Peyer's patch (tissue), 4 donors: ENCODE data around the gene TEKTIP1. TPM values are rescaled to one million over a fixed set of nuclear protein-coding genes. Genes with fewer than 3 reads are reported as not detected.
"Not testable (repeated sequence)": the region's sequence is repeated elsewhere in the genome, so short reads cannot be mapped to it uniquely, and the experiment has no call there.

Source experiments
- DNase-seq, 3 donors: peaks; one replicate each; pipeline ENCODE4 v3.0.0-alpha.2; 2017 to 2019
- H3K27ac ChIP-seq, 4 donors: fragments of 200-600 bp; sonication (generic); one replicate each; pipeline ENCODE4 v1.5.1; 2016 to 2019
- H3K27me3 ChIP-seq, 2 donors: fragments of 200-600 bp; sonication (generic); one replicate each; pipeline ENCODE4 v1.5.1; 2019
- H3K36me3 ChIP-seq, 3 donors: fragments of 200-600 bp; sonication (generic); one replicate each; pipeline ENCODE4 v1.5.1; 2016 to 2019
- H3K4me1 ChIP-seq, 4 donors: fragments of 200-600 bp; sonication (generic); one replicate each; pipeline ENCODE4 v1.5.1; 2016 to 2019
- H3K4me3 ChIP-seq, 4 donors: fragments of 200-600 bp; sonication (generic); 1 replicate in 3 of 4; 2 replicates in 1 of 4; pipeline ENCODE4 v1.5.1; 2016 to 2019; ENCODE audit warnings: mild to moderate bottlenecking in 1 of 4
- H3K9me3 ChIP-seq, 4 donors: fragments of 200-600 bp; sonication (generic); one replicate each; pipeline ENCODE4 v1.5.1; 2016 to 2019; ENCODE audit warnings: mild to moderate bottlenecking in 1 of 4
- POLR2A ChIP-seq, 2 donors: fragments of 450-650 bp; IDR thresholded peaks; one replicate each; pipeline ENCODE4 v1.5.1; 2017; ENCODE audit warnings: antibody characterized with exemption in 2 of 2, mild to moderate bottlenecking in 2 of 2, moderate library complexity in 2 of 2
- total RNA-seq, 4 donors: library from RNA; depleted of rRNA; stranded (reverse); fragments of >200 nt; gene quantifications; one replicate each; pipeline ENCODE4 v1.1.0, GENCODE V29; 2016
- TF ChIP-seq, protein P1 (sequence below), 6 experiments: fragments of 450-650 bp in 4 of 6; fragments of 200-600 bp in 2 of 6; sonication (generic) in 1 of 6; IDR thresholded peaks; one replicate each; pipeline ENCODE4 v1.5.1; 2017 to 2019; ENCODE audit warnings: antibody characterized with exemption in 6 of 6, mild to moderate bottlenecking in 3 of 6, moderate library complexity in 1 of 6

The TEKTIP1 gene
- total RNA-seq, 4 donors from 2014 or later: 1.8 to 11.1 (median 2.4) TPM; not detected in 1

DNA sequence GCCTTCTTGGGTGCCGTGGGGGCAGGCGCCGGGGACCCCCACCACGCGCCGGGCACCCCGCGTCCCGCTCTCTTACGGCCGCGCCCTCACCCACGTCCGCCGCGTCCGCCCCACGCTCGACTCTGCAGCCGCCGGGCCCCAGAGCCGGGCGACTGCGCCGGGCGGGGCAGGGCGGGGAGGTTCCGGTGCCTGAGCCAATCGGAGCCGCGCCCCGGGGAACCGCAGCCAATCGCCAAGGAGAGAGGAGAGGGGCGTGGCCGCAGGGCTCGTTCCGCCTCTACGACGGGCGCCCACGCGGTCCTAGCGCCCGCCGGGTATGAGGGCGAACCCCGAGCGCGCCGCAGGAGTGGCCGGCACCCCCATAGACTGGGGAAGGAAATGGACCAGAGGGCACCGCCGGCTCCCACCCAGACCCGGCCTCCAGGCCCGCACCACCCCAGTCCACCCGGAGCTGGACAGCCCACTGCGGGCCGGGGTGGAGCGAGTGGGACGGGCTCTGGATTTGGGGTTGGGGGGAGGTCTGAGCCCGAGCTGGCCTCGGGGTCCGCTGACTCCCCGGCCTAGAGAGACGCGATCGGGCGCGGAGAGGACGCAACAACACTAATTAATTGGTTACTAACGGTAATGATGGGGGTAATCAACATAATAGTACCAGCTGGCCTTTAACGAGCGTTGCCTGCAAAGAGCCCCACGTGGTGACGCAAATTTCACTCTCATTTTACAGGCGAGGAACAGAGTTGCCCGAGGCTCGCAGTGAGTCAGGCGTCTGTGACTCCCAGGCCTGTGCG, 18.7 kb downstream of the TEKTIP1 start, which contains the start of gene MFSD12:
Gene MFSD12, minus strand, starts transcription at position 126 of the 788 bp plus-strand sequence. CDS start 183 bp downstream, outside the sequence.
- Histone ChIP-seq H3K9me3 (no peaks in the 10 kb centered on the region), H3K4me1 (peaks cover 4 to 48% (median 25%) of the 10 kb centered on the region in 4 donors), H3K27ac (peak within 1 kb of the TSS; percentile 79 to 90 (median 85)), H3K27me3 (no peaks in the 10 kb centered on the region), H3K4me3 (peak within 1 kb of the TSS; percentile 87 to 100 (median 96)), H3K36me3 (no peaks in the 10 kb centered on the region)
- TF ChIP-seq, protein P1, sequence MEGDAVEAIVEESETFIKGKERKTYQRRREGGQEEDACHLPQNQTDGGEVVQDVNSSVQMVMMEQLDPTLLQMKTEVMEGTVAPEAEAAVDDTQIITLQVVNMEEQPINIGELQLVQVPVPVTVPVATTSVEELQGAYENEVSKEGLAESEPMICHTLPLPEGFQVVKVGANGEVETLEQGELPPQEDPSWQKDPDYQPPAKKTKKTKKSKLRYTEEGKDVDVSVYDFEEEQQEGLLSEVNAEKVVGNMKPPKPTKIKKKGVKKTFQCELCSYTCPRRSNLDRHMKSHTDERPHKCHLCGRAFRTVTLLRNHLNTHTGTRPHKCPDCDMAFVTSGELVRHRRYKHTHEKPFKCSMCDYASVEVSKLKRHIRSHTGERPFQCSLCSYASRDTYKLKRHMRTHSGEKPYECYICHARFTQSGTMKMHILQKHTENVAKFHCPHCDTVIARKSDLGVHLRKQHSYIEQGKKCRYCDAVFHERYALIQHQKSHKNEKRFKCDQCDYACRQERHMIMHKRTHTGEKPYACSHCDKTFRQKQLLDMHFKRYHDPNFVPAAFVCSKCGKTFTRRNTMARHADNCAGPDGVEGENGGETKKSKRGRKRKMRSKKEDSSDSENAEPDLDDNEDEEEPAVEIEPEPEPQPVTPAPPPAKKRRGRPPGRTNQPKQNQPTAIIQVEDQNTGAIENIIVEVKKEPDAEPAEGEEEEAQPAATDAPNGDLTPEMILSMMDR (IDR thresholded peaks at IDR 0.05): peak in 1 of 6 experiments; percentile 0
- peak; percentile 73 to 84 for TF ChIP-seq POLR2A (IDR thresholded peaks at IDR 0.05)
- peak; percentile 89 to 98 (median 97) for DNase-seq

DNA sequence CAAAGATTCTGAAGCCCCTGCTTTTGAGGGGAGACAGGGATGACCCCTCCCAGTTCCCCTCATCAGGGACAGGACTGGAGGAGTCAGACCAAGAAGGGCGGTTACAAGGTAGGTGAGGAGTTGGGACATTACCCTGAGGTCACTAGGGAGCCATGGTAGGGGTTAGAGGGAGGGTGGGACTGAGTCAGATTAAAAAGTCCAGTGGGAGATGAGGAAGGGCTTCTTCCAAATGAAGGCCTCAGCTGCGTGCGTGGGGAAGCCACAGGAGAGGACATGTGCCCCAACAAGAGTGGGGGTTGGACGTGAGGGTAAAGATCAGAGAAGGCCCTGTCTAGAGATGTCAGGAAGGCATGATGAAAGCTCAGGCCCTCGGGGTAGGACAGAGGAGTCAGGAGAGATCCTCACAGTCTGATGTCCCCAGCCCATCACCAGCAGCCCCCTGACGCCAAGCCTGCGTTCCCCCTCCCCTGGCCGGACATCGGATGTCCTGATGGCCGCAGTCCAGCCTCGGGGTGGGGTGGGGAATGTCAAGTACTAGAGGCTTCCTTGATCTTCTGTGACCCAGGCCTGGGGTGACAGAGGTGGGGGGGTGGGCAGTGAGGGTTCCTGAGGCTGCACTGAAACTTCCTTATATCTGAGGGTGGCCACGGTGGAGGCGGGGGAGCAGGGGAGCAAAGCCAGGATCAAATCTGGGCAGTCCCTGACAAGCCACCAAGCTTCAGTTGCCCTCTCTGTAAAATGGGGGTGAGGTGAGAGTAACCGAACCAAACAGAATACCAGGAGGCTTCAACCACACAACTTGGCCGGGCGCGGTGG, 24.9 kb downstream of the TEKTIP1 start:
- Histone ChIP-seq H3K4me1 (peaks cover 0 to 1% (median 0%) of the 10 kb centered on the region in 4 donors), H3K9me3 (no peaks in the 10 kb centered on the region), H3K27me3 (no peaks in the 10 kb centered on the region), H3K36me3 (no peaks in the 10 kb centered on the region), H3K27ac (no peak overlapping the region), H3K4me3 (no peak overlapping the region)
- no peak for DNase-seq
- TF ChIP-seq, protein P1 (IDR thresholded peaks at IDR 0.05): no peak
- no peak for TF ChIP-seq POLR2A (IDR thresholded peaks at IDR 0.05)

DNA sequence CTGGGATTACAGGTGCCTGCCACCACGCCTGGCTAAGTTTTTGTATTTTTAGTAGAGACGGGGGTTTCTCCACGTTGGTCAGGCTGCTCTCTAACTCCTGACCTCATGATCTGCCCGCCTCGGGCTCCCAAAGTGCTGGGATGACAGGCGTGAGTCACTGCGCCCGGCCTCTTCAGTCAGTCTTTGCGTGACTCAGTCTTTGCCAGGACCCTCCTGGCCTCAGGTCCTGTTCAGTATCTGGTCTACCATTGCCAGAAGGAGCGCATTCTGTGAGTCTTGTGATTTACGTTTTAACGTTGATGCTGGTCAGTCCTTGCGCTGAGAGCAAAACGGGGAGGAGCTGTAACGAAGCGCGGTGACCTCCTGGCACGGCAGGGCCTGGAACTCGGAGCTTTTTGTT, 26.2 kb downstream of the TEKTIP1 start:
- H3K9me3 ChIP-seq: no peaks in the 10 kb centered on the region

DNA sequence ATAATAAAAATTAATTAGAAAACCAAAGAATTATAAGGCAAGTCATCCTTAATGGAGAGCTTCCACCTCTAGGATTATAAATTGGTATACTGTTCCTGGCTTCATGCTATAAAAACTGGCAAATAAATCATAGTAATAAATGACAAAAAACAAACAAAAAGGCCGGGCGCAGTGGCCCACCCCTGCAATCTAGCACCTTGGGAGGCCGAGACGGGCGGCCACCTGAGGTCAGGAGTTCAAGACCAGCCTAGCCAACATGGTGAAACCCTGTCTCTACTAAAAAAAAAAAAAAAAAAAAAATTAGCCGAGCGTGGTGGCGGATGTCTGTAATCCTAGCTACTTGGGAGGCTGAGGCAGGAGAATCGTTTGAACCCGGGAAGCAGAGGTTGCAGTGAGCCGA, 31.1 kb downstream of the TEKTIP1 start:
- H3K36me3 ChIP-seq, DNase-seq, H3K27me3 ChIP-seq, H3K27ac ChIP-seq, H3K4me3 ChIP-seq, H3K9me3 ChIP-seq: not testable (repeated sequence)
- peaks cover 0 to 20% (median 8%) of the 10 kb centered on the region in 4 donors for H3K4me1 ChIP-seq

More for the DNA sequence above, 26.2 kb downstream of the TEKTIP1 start:
- no peak overlapping the region for H3K4me3 ChIP-seq
- no peaks in the 10 kb centered on the region for H3K36me3 ChIP-seq
- DNase-seq: no peak
- no peaks in the 10 kb centered on the region for H3K27me3 ChIP-seq
- no peak for TF ChIP-seq POLR2A (IDR thresholded peaks at IDR 0.05)
- H3K27ac ChIP-seq: no peak overlapping the region
- peaks cover 0 to 9% (median 0%) of the 10 kb centered on the region in 4 donors for H3K4me1 ChIP-seq

DNA sequence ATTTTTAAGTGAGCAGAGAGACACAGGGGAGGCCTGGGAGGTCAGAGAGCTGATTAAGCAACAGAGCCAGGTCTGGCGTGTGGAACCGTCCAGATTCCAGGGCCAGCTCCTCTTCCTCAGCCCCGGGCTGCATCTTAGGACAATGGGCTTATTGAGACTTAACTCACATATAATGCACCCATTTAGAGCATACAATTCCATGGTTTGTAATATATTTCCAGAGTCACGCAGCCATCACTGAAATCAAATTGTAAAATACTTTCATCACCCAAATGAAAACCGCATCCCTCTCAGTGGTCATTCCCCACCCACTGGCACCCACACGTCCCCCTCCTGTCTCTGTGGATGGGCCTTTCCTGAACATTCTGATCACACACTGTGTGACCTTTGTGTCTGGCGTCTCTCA, 31.6 kb downstream of the TEKTIP1 start:
- H3K36me3 ChIP-seq: peaks cover 0 to 5% (median 0%) of the 10 kb centered on the region in 3 donors

More for the DNA sequence above, 31.6 kb downstream of the TEKTIP1 start:
- DNase-seq: no peak
- Histone ChIP-seq H3K27me3 (no peaks in the 10 kb centered on the region), H3K9me3 (no peaks in the 10 kb centered on the region), H3K4me3 (no peak overlapping the region), H3K4me1 (peaks cover 0 to 20% (median 8%) of the 10 kb centered on the region in 4 donors), H3K27ac (peak overlapping the region in 1 of 4 donors; percentile 25)
- TF ChIP-seq, protein P1 (IDR thresholded peaks at IDR 0.05): no peak
- no peak for TF ChIP-seq POLR2A (IDR thresholded peaks at IDR 0.05)
